Uterus (tissue), 2 donors: ENCODE results near the gene NDUFS4.

ENCODE experiments used
- CTCF ChIP-seq, 4 experiments: fragments of 200-600 bp in 2 of 4; fragments of 450-650 bp in 2 of 4; sonication (generic) in 2 of 4; IDR thresholded peaks; one replicate each; pipeline ENCODE4 v1.5.1; 2016 to 2019; ENCODE audit warnings: antibody characterized with exemption in 4 of 4, mild to moderate bottlenecking in 2 of 4, moderate library complexity in 1 of 4
- POLR2A ChIP-seq, 2 donors: fragments of 450-650 bp; IDR thresholded peaks; one replicate each; pipeline ENCODE4 v1.6.1; 2016; ENCODE audit warnings: antibody characterized with exemption in 2 of 2, mild to moderate bottlenecking in 1 of 2, moderate library complexity in 1 of 2

DNA sequence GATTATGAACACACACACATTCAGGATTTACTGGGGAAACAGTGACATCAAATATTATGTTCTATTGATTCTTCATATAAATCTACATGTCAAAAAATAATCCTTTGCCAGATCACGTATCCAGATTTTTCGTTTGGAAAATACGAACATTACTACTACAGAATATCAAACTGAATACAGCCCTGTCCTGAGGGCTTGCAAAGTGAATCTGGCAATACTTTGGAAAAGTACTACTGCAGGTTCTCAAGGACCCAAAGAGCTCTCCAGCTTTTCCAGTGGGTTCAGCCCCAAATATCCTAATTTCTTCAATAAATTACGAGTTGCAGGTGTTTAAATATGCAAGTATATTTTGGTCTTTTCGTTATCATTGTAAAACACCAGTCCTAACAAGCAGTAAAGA is 411 bp upstream of the NDUFS4 start:
- TF ChIP-seq CTCF (IDR thresholded peaks at IDR 0.05) (no peak), POLR2A (IDR thresholded peaks at IDR 0.05) (no peak)
